Neural cell (in vitro differentiated cells): ENCODE data around the gene PBX1. TPM values are rescaled to one million over a fixed set of nuclear protein-coding genes. Genes with fewer than 3 reads are reported as not detected.

ENCODE experiments used
- H2AFZ ChIP-seq: fragments of 200-600, 300-800 bp; sonication (generic), shearing (Covaris generic); 2 replicates; pipeline ENCODE4 v1.6.0; 2014; ENCODE audit warnings: low read depth, mild to moderate bottlenecking, antibody characterized with exemption, low read length, moderate library complexity
- H3F3A ChIP-seq: fragments of 200-600 bp; shearing (Covaris generic); 2 replicates; pipeline ENCODE4 v1.6.1; 2016; ENCODE audit warnings: mild to moderate bottlenecking, moderate library complexity, mixed read lengths, antibody characterized with exemption, low read length; ENCODE audit not compliant: insufficient read depth, poor library complexity, severe bottlenecking
- H3K27ac ChIP-seq: fragments of 200-600, 300-800 bp; sonication (generic), shearing (Covaris generic); 2 replicates; pipeline ENCODE4 v1.5.1; 2014; ENCODE audit warnings: mild to moderate bottlenecking, low read length, moderate library complexity
- H3K27me3 ChIP-seq: fragments of 300-800, 200-600 bp; sonication (generic), shearing (Covaris generic); 2 replicates; pipeline ENCODE4 v1.6.0; 2014; ENCODE audit warnings: mild to moderate bottlenecking, low read depth, low read length, moderate library complexity; ENCODE audit not compliant: insufficient read depth
- H3K36me3 ChIP-seq: fragments of 300-800, 200-600 bp; sonication (generic), shearing (Covaris generic); 2 replicates; pipeline ENCODE4 v1.5.1; 2014; ENCODE audit warnings: mild to moderate bottlenecking, antibody characterized with exemption, low read length, moderate library complexity; ENCODE audit not compliant: insufficient read depth
- H3K4me2 ChIP-seq: fragments of 300-800, 200-600 bp; sonication (generic), shearing (Covaris generic); 2 replicates; pipeline ENCODE4 v1.6.0; 2014; ENCODE audit warnings: mild to moderate bottlenecking, low read length
- H3K4me3 ChIP-seq: fragments of 300-800, 200-600 bp; sonication (generic), shearing (Covaris generic); 2 replicates; pipeline ENCODE4 v1.5.1; 2014; ENCODE audit warnings: mild to moderate bottlenecking, low read length, moderate library complexity
- H3K79me2 ChIP-seq: fragments of 200-600 bp; shearing (Covaris generic); replicated peaks from 2 replicates; pipeline ENCODE4 v1.6.0; 2014; ENCODE audit warnings: mild to moderate bottlenecking, low read length, moderate library complexity; ENCODE audit not compliant: insufficient read depth
- H3K9ac ChIP-seq: fragments of 300-800, 200-600 bp; sonication (generic), shearing (Covaris generic); 2 replicates; pipeline ENCODE4 v1.6.1; 2016; ENCODE audit warnings: mild to moderate bottlenecking, low read length, mixed read lengths
- H3K9me2 ChIP-seq: fragments of 200-600 bp; shearing (Covaris generic); 2 replicates; pipeline ENCODE4 v1.6.1; 2016; ENCODE audit warnings: mild to moderate bottlenecking, low read length, mixed read lengths; ENCODE audit not compliant: insufficient read depth
- H3K9me3 ChIP-seq: fragments of 200-600, 300-800 bp; sonication (generic), shearing (Covaris generic); 2 replicates; pipeline ENCODE4 v1.6.1; 2016; ENCODE audit warnings: mild to moderate bottlenecking, mixed run types, low read length, moderate library complexity, mixed read lengths
- H4K20me1 ChIP-seq: fragments of 200-600 bp; shearing (Covaris generic); 2 replicates; pipeline ENCODE4 v1.6.1; 2016; ENCODE audit warnings: mild to moderate bottlenecking, mixed run types; ENCODE audit not compliant: insufficient read depth
- EP300 ChIP-seq: fragments of 450-650 bp; conservative IDR thresholded peaks from 2 replicates; pipeline ENCODE4 v1.6.1; 2014; ENCODE audit warnings: antibody characterized with exemption, mild to moderate bottlenecking, moderate library complexity; ENCODE audit not compliant: poor library complexity, severe bottlenecking
- EZH2 ChIP-seq: fragments of 200-600, 300-800 bp; shearing (Covaris generic), sonication (generic); IDR thresholded peaks from 2 replicates; pipeline ENCODE4 v1.6.1; 2014; ENCODE audit warnings: antibody characterized with exemption, low read length, borderline replicate concordance, mild to moderate bottlenecking; ENCODE audit not compliant: insufficient read depth, poor library complexity, severe bottlenecking
- MXI1 ChIP-seq: fragments of 450-650 bp; conservative IDR thresholded peaks from 2 replicates; pipeline ENCODE4 v1.6.1; 2014; ENCODE audit warnings: antibody characterized with exemption, mild to moderate bottlenecking; ENCODE audit not compliant: poor library complexity, severe bottlenecking
- POLR2AphosphoS5 ChIP-seq: IDR thresholded peaks from 2 replicates; pipeline ENCODE4 v1.6.1; 2012
- RAD21 ChIP-seq: fragments of 450-650 bp; conservative IDR thresholded peaks from 2 replicates; pipeline ENCODE4 v1.6.1; 2014; ENCODE audit warnings: antibody characterized with exemption, mild to moderate bottlenecking, moderate library complexity
- SMC3 ChIP-seq: fragments of 450-650 bp; conservative IDR thresholded peaks from 2 replicates; pipeline ENCODE4 v1.6.1; 2014; ENCODE audit warnings: antibody characterized with exemption, mild to moderate bottlenecking, moderate library complexity; ENCODE audit not compliant: poor library complexity
- TAF1 ChIP-seq: IDR thresholded peaks from 2 replicates; pipeline ENCODE4 v1.6.1; 2012; ENCODE audit warnings: low read depth
- polyA plus RNA-seq: library from polyadenylated mRNA; depleted of rRNA; stranded (reverse); fragments of >200 nt; gene quantifications from 2 replicates; pipeline ENCODE4 v1.2.3, GENCODE V29; 2014
- TF ChIP-seq, protein P1 (sequence below): fragments of 450-650 bp; IDR thresholded peaks from 2 replicates; pipeline ENCODE4 v1.5.1; 2014; ENCODE audit warnings: antibody characterized with exemption, mild to moderate bottlenecking, moderate library complexity; ENCODE audit not compliant: poor library complexity, severe bottlenecking
- TF ChIP-seq, protein P2 (sequence below): IDR thresholded peaks from 2 replicates; pipeline ENCODE4 v1.6.1; 2012; ENCODE audit warnings: borderline replicate concordance

PBX1 gene
- polyA plus RNA-seq, 1 donor from 2014 or later: 42.4 TPM

DNA sequence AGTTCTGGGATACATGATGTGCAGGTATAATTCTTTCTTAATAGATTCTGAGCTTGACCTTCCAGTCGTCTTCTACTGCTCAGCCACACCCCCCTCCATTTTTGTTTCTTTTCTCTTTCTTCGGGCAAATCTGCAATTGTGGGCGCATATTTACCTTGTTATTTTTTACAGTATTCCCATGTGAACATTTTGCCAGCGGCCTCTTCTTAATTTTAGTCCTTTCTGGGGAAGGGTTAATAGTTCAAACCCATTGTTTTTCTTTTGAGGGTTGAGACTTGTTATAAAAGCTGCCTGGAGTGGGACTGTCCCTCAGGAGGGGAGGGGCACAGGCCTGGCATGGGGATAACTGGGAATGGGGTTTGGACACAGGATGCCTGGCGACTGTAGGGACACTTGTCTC, 40.3 kb downstream of the PBX1 start:
- no peak for TF ChIP-seq TAF1
- no peaks in the 10 kb centered on the region for H3K36me3 ChIP-seq
- H3K9me3 ChIP-seq: no peaks in the 10 kb centered on the region
- H4K20me1 ChIP-seq: no peaks in the 10 kb centered on the region
- no peak overlapping the region for H3K27ac ChIP-seq
- no peaks in the 10 kb centered on the region for H3K27me3 ChIP-seq
- no peak overlapping the region for H3K4me3 ChIP-seq
- H3F3A ChIP-seq: peaks cover 4% of the 10 kb centered on the region
- H3K9ac ChIP-seq: no peak overlapping the region
- H3K4me2 ChIP-seq: no peak overlapping the region
- peaks cover 78% of the 10 kb centered on the region for H3K79me2 ChIP-seq
- H2AFZ ChIP-seq: no peak overlapping the region
- no peaks in the 10 kb centered on the region for H3K9me2 ChIP-seq

DNA sequence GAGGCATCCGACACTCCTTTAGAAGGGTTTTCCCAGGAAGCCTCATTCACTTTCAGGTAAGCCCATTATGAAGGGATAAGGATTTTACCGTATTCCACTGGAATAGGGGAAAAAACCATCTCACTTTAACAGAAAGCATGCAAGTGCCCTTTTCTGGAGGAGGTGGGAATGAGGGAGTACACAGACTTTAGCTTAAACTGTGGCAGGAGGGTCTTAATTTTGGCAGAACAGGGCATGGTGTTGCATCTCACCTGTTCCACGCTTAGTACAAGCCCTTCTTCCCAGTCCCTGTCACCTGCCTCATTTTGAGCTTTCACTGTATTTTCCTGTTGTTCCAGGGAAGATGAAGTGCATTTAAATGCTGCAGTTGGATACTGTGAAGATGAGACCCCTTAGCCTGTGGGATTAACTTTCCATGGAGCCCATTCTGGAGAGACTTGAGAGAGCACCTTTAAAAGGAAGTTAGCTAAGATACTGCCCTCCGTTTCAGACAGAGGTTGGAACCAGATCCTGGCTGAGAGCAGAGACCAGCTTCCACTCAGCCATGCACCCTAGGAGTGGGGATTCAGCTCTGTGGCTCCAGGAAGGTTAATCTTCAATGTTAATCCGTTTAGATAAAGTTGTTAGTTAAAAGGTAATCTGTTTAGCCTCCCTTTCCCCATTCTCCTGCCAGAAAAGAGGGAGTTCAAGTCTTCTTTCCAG, 42.6 kb downstream of the PBX1 start:
- Histone ChIP-seq H3K4me2 (no peak overlapping the region), H3K4me3 (no peak overlapping the region), H3K36me3 (no peaks in the 10 kb centered on the region), H3K27ac (no peak overlapping the region), H4K20me1 (no peaks in the 10 kb centered on the region), H3K9me3 (no peaks in the 10 kb centered on the region), H2AFZ (no peak overlapping the region), H3F3A (peaks cover 4% of the 10 kb centered on the region), H3K79me2 (peaks cover 78% of the 10 kb centered on the region), H3K27me3 (no peaks in the 10 kb centered on the region), H3K9me2 (no peaks in the 10 kb centered on the region), H3K9ac (no peak overlapping the region)
- TF ChIP-seq, protein P1, sequence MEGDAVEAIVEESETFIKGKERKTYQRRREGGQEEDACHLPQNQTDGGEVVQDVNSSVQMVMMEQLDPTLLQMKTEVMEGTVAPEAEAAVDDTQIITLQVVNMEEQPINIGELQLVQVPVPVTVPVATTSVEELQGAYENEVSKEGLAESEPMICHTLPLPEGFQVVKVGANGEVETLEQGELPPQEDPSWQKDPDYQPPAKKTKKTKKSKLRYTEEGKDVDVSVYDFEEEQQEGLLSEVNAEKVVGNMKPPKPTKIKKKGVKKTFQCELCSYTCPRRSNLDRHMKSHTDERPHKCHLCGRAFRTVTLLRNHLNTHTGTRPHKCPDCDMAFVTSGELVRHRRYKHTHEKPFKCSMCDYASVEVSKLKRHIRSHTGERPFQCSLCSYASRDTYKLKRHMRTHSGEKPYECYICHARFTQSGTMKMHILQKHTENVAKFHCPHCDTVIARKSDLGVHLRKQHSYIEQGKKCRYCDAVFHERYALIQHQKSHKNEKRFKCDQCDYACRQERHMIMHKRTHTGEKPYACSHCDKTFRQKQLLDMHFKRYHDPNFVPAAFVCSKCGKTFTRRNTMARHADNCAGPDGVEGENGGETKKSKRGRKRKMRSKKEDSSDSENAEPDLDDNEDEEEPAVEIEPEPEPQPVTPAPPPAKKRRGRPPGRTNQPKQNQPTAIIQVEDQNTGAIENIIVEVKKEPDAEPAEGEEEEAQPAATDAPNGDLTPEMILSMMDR: no peak
- TF ChIP-seq MXI1: no peak
- TF ChIP-seq, protein P2, sequence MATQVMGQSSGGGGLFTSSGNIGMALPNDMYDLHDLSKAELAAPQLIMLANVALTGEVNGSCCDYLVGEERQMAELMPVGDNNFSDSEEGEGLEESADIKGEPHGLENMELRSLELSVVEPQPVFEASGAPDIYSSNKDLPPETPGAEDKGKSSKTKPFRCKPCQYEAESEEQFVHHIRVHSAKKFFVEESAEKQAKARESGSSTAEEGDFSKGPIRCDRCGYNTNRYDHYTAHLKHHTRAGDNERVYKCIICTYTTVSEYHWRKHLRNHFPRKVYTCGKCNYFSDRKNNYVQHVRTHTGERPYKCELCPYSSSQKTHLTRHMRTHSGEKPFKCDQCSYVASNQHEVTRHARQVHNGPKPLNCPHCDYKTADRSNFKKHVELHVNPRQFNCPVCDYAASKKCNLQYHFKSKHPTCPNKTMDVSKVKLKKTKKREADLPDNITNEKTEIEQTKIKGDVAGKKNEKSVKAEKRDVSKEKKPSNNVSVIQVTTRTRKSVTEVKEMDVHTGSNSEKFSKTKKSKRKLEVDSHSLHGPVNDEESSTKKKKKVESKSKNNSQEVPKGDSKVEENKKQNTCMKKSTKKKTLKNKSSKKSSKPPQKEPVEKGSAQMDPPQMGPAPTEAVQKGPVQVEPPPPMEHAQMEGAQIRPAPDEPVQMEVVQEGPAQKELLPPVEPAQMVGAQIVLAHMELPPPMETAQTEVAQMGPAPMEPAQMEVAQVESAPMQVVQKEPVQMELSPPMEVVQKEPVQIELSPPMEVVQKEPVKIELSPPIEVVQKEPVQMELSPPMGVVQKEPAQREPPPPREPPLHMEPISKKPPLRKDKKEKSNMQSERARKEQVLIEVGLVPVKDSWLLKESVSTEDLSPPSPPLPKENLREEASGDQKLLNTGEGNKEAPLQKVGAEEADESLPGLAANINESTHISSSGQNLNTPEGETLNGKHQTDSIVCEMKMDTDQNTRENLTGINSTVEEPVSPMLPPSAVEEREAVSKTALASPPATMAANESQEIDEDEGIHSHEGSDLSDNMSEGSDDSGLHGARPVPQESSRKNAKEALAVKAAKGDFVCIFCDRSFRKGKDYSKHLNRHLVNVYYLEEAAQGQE: no peak
- TF ChIP-seq SMC3: no peak
- no peak for TF ChIP-seq RAD21
- TF ChIP-seq TAF1: no peak
- no peak for TF ChIP-seq EP300

DNA sequence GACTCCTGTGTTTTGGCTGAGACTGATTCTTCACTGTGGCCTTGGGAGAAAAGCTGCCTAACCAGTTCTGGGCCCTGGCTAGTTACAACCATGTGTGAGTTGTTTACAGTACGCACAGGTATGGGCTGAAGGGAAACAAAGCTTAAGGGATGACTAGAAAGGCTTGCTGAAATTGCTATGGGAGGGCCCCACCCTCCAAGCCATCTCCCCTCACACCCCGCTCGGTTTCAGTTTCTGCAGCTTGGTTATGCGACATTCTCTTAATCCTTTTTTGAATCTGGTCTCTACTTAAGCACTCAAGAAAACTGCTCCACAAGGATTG, 43.1 kb downstream of the PBX1 start:
- Histone ChIP-seq H3K9ac (no peak overlapping the region), H2AFZ (no peak overlapping the region), H3K9me2 (no peaks in the 10 kb centered on the region), H3K36me3 (no peaks in the 10 kb centered on the region), H3K4me3 (no peak overlapping the region), H3K79me2 (peaks cover 78% of the 10 kb centered on the region), H4K20me1 (no peaks in the 10 kb centered on the region), H3F3A (peaks cover under 1% of the 10 kb centered on the region), H3K27ac (no peak overlapping the region), H3K27me3 (no peaks in the 10 kb centered on the region), H3K4me2 (no peak overlapping the region), H3K9me3 (no peaks in the 10 kb centered on the region)
- TF ChIP-seq EZH2 (no peak), POLR2AphosphoS5 (no peak), SMC3 (no peak), MXI1 (no peak), RAD21 (no peak), TAF1 (no peak), EP300 (no peak)
- TF ChIP-seq, protein P1: no peak
- TF ChIP-seq, protein P2: no peak
